ENCODE data around the gene PSMB7.

PSMB7 gene

GRCh38 chr9:124325816-124326215 is 89.4 kb downstream of the PSMB7 start:
- DNase-seq (ENCODE audit: low spot score) = no peak

- no peak for DNase-seq (ENCODE audit: low spot score)
These were observed 91.3 kb downstream of the PSMB7 start for GRCh38 chr9:124323904-124324303.

GRCh38 chr9:124322618-124323432 is 92.4 kb downstream of the PSMB7 start:
- DNase-seq (ENCODE audit: low spot score) = no peak

- no peak for DNase-seq (ENCODE audit: low spot score)
These were observed 93.3 kb downstream of the PSMB7 start for GRCh38 chr9:124321935-124322334.

GRCh38 chr9:124321416-124321815 is 93.8 kb downstream of the PSMB7 start:
- no peak for DNase-seq (ENCODE audit: low spot score)

- DNase-seq (ENCODE audit: low spot score) = peak; percentile 94
These were observed 94.9 kb downstream of the PSMB7 start for GRCh38 chr9:124320062-124320973.

GRCh38 chr9:124315882-124316281 is 99.4 kb downstream of the PSMB7 start:
- DNase-seq (ENCODE audit: low spot score) = no peak

GRCh38 chr9:124313940-124314339 is 101.3 kb downstream of the PSMB7 start:
- DNase-seq (ENCODE audit: low spot score) = no peak

GRCh38 chr9:124312290-124313265 is 102.7 kb downstream of the PSMB7 start:
- no peak for DNase-seq (ENCODE audit: low spot score)

GRCh38 chr9:124311283-124311682 is 104.0 kb downstream of the PSMB7 start:
- no peak for DNase-seq (ENCODE audit: low spot score)

- DNase-seq (ENCODE audit: low spot score) = peak; percentile 97
These were observed 105.6 kb downstream of the PSMB7 start for GRCh38 chr9:124309667-124310084.

- no peak for DNase-seq (ENCODE audit: low spot score)
These were observed 106.4 kb downstream of the PSMB7 start for GRCh38 chr9:124308606-124309491.

- no peak for DNase-seq (ENCODE audit: low spot score)
These were observed 107.7 kb downstream of the PSMB7 start for GRCh38 chr9:124307379-124308030.

- DNase-seq (ENCODE audit: low spot score) = peak; percentile 91
These were observed 109.0 kb downstream of the PSMB7 start for GRCh38 chr9:124306098-124306735.

GRCh38 chr9:124304285-124304684 is 111.0 kb downstream of the PSMB7 start:
- no peak for DNase-seq (ENCODE audit: low spot score)

- DNase-seq (ENCODE audit: low spot score) = no peak
These were observed 111.5 kb downstream of the PSMB7 start for GRCh38 chr9:124303762-124304161.
